SK-N-MC (cell line): Measurements from ENCODE around the gene SHD.
"Not testable (repeated sequence)": the region's sequence is repeated elsewhere in the genome, so short reads cannot be mapped to it uniquely, and the experiment has no call there.

Experiments
- DNase-seq: peaks from one replicate; pipeline ENCODE4 v3.0.0-alpha.2; 2011; ENCODE audit warnings: low read depth, low spot score
- H3K27ac ChIP-seq: fragments of 200-600 bp; sonication (generic); 2 replicates; pipeline ENCODE4 v1.5.1; 2016; ENCODE audit warnings: mixed run types
- H3K36me3 ChIP-seq: fragments of 200-600 bp; sonication (generic); 2 replicates; pipeline ENCODE4 v1.6.1; 2017; ENCODE audit warnings: antibody characterized with exemption, low read length, mixed read lengths; ENCODE audit not compliant: insufficient read depth
- H3K4me3 ChIP-seq: fragments of 200-600 bp; sonication (generic); 2 replicates; pipeline ENCODE4 v1.5.1; 2016
- H3K9ac ChIP-seq: fragments of 200-600 bp; sonication (generic); 2 replicates; pipeline ENCODE4 v1.8.0; 2017; ENCODE audit warnings: mixed run types, mixed read lengths; ENCODE audit not compliant: insufficient read length
- H3K9me3 ChIP-seq: fragments of 200-600 bp; sonication (generic); 2 replicates; pipeline ENCODE4 v1.6.1; 2017; ENCODE audit warnings: low read depth, mild to moderate bottlenecking, antibody characterized with exemption, low read length, moderate library complexity, mixed read lengths
- EZH2 ChIP-seq: fragments of 200-600 bp; sonication (generic); IDR thresholded peaks from one replicate; pipeline ENCODE4 v1.6.1; 2017; ENCODE audit warnings: antibody characterized with exemption
- FOXP2 ChIP-seq: optimal IDR thresholded peaks from 2 replicates; pipeline ENCODE3; 2011; ENCODE audit warnings: mild to moderate bottlenecking, moderate library complexity; ENCODE audit not compliant: insufficient read depth; ENCODE audit errors: extremely low read length, control extremely low read depth
- POLR2AphosphoS5 ChIP-seq: IDR thresholded peaks from 2 replicates; pipeline ENCODE4 v1.6.1; 2012; ENCODE audit warnings: mild to moderate bottlenecking, low read depth, low read length, borderline replicate concordance

The SHD gene

GRCh38 chr19:4278010-4278409 lies 1.1 kb upstream of the SHD start:
- H3K9me3 ChIP-seq = no peaks in the 10 kb centered on the region
- H3K9ac ChIP-seq = no peak overlapping the region
- no peaks in the 10 kb centered on the region for H3K36me3 ChIP-seq
- TF ChIP-seq FOXP2 = no peak
- no peak for TF ChIP-seq EZH2
- no peak for TF ChIP-seq POLR2AphosphoS5
- no peak overlapping the region for H3K4me3 ChIP-seq
- H3K27ac ChIP-seq = no peak overlapping the region
- no peak for DNase-seq

- no peak overlapping the region for H3K4me3 ChIP-seq
Measured at GRCh38 chr19:4279267-4279529, 132 bp downstream of the SHD start.

GRCh38 chr19:4279530-4280422 lies 710 bp downstream of the SHD start:
- Histone ChIP-seq H3K4me3 (no peak overlapping the region), H3K27ac (no peak overlapping the region), H3K9me3 (no peaks in the 10 kb centered on the region), H3K36me3 (no peaks in the 10 kb centered on the region), H3K9ac (no peak overlapping the region)
- DNase-seq = no peak
- TF ChIP-seq FOXP2 (no peak), EZH2 (no peak), POLR2AphosphoS5 (no peak)

More at GRCh38 chr19:4279267-4279529, 132 bp downstream of the SHD start:
- no peak overlapping the region for H3K9ac ChIP-seq
- H3K36me3 ChIP-seq = no peaks in the 10 kb centered on the region
- H3K27ac ChIP-seq = no peak overlapping the region
- TF ChIP-seq FOXP2 (no peak), POLR2AphosphoS5 (no peak), EZH2 (no peak)
- DNase-seq = no peak
- H3K9me3 ChIP-seq = no peaks in the 10 kb centered on the region

- Histone ChIP-seq H3K36me3 (no peaks in the 10 kb centered on the region), H3K9me3 (no peaks in the 10 kb centered on the region), H3K9ac (no peak overlapping the region), H3K4me3 (peak overlapping the region; percentile 11; the same call in 1 of the 2 replicates), H3K27ac (no peak overlapping the region)
- TF ChIP-seq POLR2AphosphoS5 (no peak), EZH2 (no peak), FOXP2 (no peak)
- DNase-seq = no peak
Measured at GRCh38 chr19:4284176-4284958, 5.3 kb downstream of the SHD start.

GRCh38 chr19:4284974-4285373 lies 5.9 kb downstream of the SHD start:
- Histone ChIP-seq H3K9ac (no peak overlapping the region), H3K4me3 (peak overlapping the region; percentile 11; the same call in 1 of the 2 replicates)

GRCh38 chr19:4286141-4286540 lies 7.1 kb downstream of the SHD start:
- not testable (repeated sequence) for H3K9me3 ChIP-seq, H3K27ac ChIP-seq, DNase-seq, H3K4me3 ChIP-seq, H3K9ac ChIP-seq, H3K36me3 ChIP-seq

More at GRCh38 chr19:4284974-4285373, 5.9 kb downstream of the SHD start:
- no peaks in the 10 kb centered on the region for H3K9me3 ChIP-seq
- no peak for DNase-seq
- H3K27ac ChIP-seq = no peak overlapping the region
- TF ChIP-seq FOXP2 = no peak
- no peak for TF ChIP-seq POLR2AphosphoS5
- no peak for TF ChIP-seq EZH2
- H3K36me3 ChIP-seq = no peaks in the 10 kb centered on the region

GRCh38 chr19:4288091-4288777 lies 9.2 kb downstream of the SHD start:
- Histone ChIP-seq H3K36me3 (no peaks in the 10 kb centered on the region), H3K27ac (no peak overlapping the region), H3K4me3 (no peak overlapping the region), H3K9me3 (no peaks in the 10 kb centered on the region), H3K9ac (no peak overlapping the region)
- TF ChIP-seq FOXP2 = no peak
- TF ChIP-seq POLR2AphosphoS5 = no peak
- no peak for TF ChIP-seq EZH2
- DNase-seq = no peak

- Histone ChIP-seq H3K27ac (no peak overlapping the region), H3K36me3 (no peaks in the 10 kb centered on the region), H3K9ac (no peak overlapping the region), H3K9me3 (no peaks in the 10 kb centered on the region), H3K4me3 (no peak overlapping the region)
- TF ChIP-seq EZH2 (no peak), FOXP2 (no peak), POLR2AphosphoS5 (no peak)
- DNase-seq = no peak
Measured at GRCh38 chr19:4291184-4291732, 12.2 kb downstream of the SHD start.
